ENCODE measurements around the gene PLXNA4. TPM values are rescaled to one million over a fixed set of nuclear protein-coding genes. Genes with fewer than 3 reads are reported as not detected.

The PLXNA4 gene
- total RNA-seq, 1 experiment from 2014 or later = not detected

- no peaks in the 10 kb centered on the region for H3K4me1 Mint-ChIP-seq (ENCODE audit: insufficient read depth, unreplicated experiment)
- ChIA-PET CTCF (no interaction called here), POLR2A (interaction anchor here (0.6 kb wide), 1 partner anchor 338 kb away, joined by 3 read pairs; no protein-coding TSS in a partner anchor)
- no TSS peak for BruUV-seq (replicated peaks)
- H3K27me3 Mint-ChIP-seq (ENCODE audit: insufficient read depth, unreplicated experiment) = peaks cover 32% of the 10 kb centered on the region
- no peak overlapping the region for H3K27ac Mint-ChIP-seq (ENCODE audit: low read depth, unreplicated experiment)
- no peaks in the 10 kb centered on the region for H3K9me3 Mint-ChIP-seq (ENCODE audit: unreplicated experiment)
- intact Hi-C loops (cut with micrococcal nuclease) = no loop called here
- no peak overlapping the region for H3K4me3 Mint-ChIP-seq (ENCODE audit: unreplicated experiment)
- DNase-seq (ENCODE audit: unreplicated experiment) = no peak
- TF ChIP-seq CTCF (IDR thresholded peaks at IDR 0.05; ENCODE audit: unreplicated experiment) = no peak
- H3K36me3 Mint-ChIP-seq (ENCODE audit: insufficient read depth, unreplicated experiment) = peaks cover 4% of the 10 kb centered on the region
Observed at GRCh38 chr7:132521423-132521822, 54.8 kb downstream of the PLXNA4 start.

- CTCF ChIA-PET = no interaction called here
- peaks cover 4% of the 10 kb centered on the region for H3K36me3 Mint-ChIP-seq (ENCODE audit: insufficient read depth, unreplicated experiment)
Observed at GRCh38 chr7:132520591-132521280, 55.5 kb downstream of the PLXNA4 start.

GRCh38 chr7:132519936-132520335 lies 56.3 kb downstream of the PLXNA4 start:
- CTCF ChIA-PET = no interaction called here
- Mint-ChIP-seq H3K4me1 (ENCODE audit: insufficient read depth, unreplicated experiment) (no peaks in the 10 kb centered on the region), H3K4me3 (ENCODE audit: unreplicated experiment) (no peak overlapping the region), H3K36me3 (ENCODE audit: insufficient read depth, unreplicated experiment) (peaks cover 4% of the 10 kb centered on the region), H3K27ac (ENCODE audit: low read depth, unreplicated experiment) (no peak overlapping the region), H3K27me3 (ENCODE audit: insufficient read depth, unreplicated experiment) (peaks cover 32% of the 10 kb centered on the region), H3K9me3 (ENCODE audit: unreplicated experiment) (no peaks in the 10 kb centered on the region)
- POLR2A ChIA-PET = no interaction called here
- TF ChIP-seq CTCF (IDR thresholded peaks at IDR 0.05; ENCODE audit: unreplicated experiment) = no peak
- intact Hi-C loops (cut with micrococcal nuclease) = no loop called here
- no TSS peak for BruUV-seq (replicated peaks)
- no peak for DNase-seq (ENCODE audit: unreplicated experiment)

More at GRCh38 chr7:132520591-132521280, 55.5 kb downstream of the PLXNA4 start:
- no peak for DNase-seq (ENCODE audit: unreplicated experiment)
- no peak for TF ChIP-seq CTCF (IDR thresholded peaks at IDR 0.05; ENCODE audit: unreplicated experiment)
- POLR2A ChIA-PET = interaction anchor here (0.6 kb wide), 1 partner anchor 337 kb away, joined by 3 read pairs; no protein-coding TSS in a partner anchor
- H3K9me3 Mint-ChIP-seq (ENCODE audit: unreplicated experiment) = no peaks in the 10 kb centered on the region
- H3K27ac Mint-ChIP-seq (ENCODE audit: low read depth, unreplicated experiment) = no peak overlapping the region
- H3K4me1 Mint-ChIP-seq (ENCODE audit: insufficient read depth, unreplicated experiment) = no peaks in the 10 kb centered on the region
- H3K27me3 Mint-ChIP-seq (ENCODE audit: insufficient read depth, unreplicated experiment) = peaks cover 32% of the 10 kb centered on the region
- no peak overlapping the region for H3K4me3 Mint-ChIP-seq (ENCODE audit: unreplicated experiment)
- intact Hi-C loops (cut with micrococcal nuclease) = no loop called here
- BruUV-seq (replicated peaks) = no TSS peak

- H3K4me1 Mint-ChIP-seq (ENCODE audit: insufficient read depth, unreplicated experiment) = no peaks in the 10 kb centered on the region
- peaks cover 28% of the 10 kb centered on the region for H3K27me3 Mint-ChIP-seq (ENCODE audit: insufficient read depth, unreplicated experiment)
- H3K36me3 Mint-ChIP-seq (ENCODE audit: insufficient read depth, unreplicated experiment) = peaks cover 4% of the 10 kb centered on the region
- BruUV-seq (replicated peaks) = no TSS peak
- intact Hi-C loops (cut with micrococcal nuclease) = no loop called here
- POLR2A ChIA-PET = no interaction called here
- H3K27ac Mint-ChIP-seq (ENCODE audit: low read depth, unreplicated experiment) = no peak overlapping the region
- DNase-seq (ENCODE audit: unreplicated experiment) = no peak
- H3K9me3 Mint-ChIP-seq (ENCODE audit: unreplicated experiment) = no peaks in the 10 kb centered on the region
- no peak for TF ChIP-seq CTCF (IDR thresholded peaks at IDR 0.05; ENCODE audit: unreplicated experiment)
- CTCF ChIA-PET = interaction anchor here (0.9 kb wide), 1 partner anchor 142 kb away, joined by 3 read pairs; no protein-coding TSS in a partner anchor
- H3K4me3 Mint-ChIP-seq (ENCODE audit: unreplicated experiment) = no peak overlapping the region
Observed at GRCh38 chr7:132518839-132519173, 57.5 kb downstream of the PLXNA4 start.
